GM11168 (cell line): Measurements from ENCODE around the gene EMC9.
"Not testable (repeated sequence)": the region's sequence is repeated elsewhere in the genome, so short reads cannot be mapped to it uniquely, and the experiment has no call there.

Experiments
- in situ Hi-C: fragments of 300-500 bp; cut with MboI; formaldehyde crosslinking; loops from one replicate; pipeline ENCODE4 v1.12.0; 2022; ENCODE audit warnings: low sequenced_read_pairs; ENCODE audit not compliant: unreplicated experiment

EMC9 gene

GRCh38 chr14:24113801-24114531, 27.4 kb downstream of the EMC9 start:
- in situ Hi-C loops = no loop called here

GRCh38 chr14:24113379-24113800, 28.0 kb downstream of the EMC9 start:
- in situ Hi-C loops = no loop called here

- in situ Hi-C loops = no loop called here
Measured at GRCh38 chr14:24110523-24110922, 30.9 kb downstream of the EMC9 start.

DNA sequence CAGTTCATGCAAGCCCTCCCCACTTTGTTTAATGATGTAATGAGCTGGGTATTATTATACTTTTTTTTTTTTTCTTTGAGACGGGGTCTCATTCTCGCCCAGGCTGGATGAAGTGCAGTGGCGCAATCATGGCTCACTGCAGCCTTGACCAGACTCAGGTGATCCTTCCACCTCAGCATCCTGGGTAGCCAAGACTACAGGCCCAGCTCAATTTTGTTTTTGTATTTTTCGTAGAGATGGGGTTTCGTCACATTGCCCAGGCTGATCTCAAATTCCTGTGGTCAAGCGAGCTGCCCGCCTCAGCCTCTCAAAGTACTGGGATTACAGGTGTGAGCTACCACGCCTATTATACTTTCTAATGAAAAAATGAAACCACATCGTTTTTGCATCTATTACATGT, 31.3 kb downstream of the EMC9 start:
- in situ Hi-C loops = no loop called here

DNA sequence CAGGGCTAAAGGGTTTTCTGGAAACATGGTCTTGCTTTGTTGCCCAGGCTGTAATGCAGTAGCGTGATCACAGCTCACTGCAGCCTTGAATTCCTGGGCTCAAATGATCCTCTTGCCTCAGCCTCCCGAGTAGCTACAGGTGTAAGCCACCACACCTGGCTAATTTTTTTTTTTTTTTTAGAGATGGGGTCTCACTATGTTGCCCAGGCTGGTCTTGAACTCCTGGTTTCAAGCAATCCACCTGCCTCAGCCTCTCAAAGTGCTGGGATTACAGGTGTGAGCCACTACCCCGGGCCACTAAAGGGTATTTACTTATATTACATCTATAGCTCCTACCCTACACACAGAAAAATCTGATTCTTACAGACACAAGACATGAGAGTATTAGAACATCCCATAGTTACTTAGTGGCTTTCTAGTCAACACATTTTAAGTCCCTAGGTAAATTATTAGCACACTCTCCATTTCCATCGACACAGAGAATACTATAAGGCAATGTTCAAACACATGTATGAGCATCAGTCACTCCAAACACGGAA, 33.0 kb downstream of the EMC9 start:
- in situ Hi-C loops = no loop called here

DNA sequence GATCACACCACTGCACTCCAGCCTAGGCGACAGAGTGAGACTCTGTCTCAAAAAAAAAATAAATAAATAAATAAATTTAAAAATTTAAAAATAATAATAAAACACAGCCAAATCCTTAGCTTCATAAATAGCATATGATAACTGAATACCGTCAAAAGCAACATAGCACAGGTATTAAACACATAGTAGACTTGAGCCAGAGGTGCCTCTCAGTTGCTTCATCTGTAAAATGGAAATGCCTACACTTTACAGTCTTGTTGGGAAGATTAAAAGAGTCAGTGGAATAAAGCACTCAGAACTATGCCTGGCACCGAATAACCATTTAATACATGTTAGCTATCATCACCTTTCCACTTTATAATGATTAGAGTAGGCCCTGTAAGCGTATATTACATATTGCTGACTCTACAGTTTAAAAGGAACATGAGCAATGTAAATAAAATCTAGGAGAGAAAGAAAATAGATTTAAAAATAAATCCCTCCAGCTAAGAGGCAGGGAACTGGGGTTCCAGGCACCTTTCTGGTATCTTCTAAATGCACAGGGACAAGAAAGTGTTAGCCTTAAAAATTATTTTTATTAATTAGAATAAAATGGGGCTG, 34.6 kb downstream of the EMC9 start:
- in situ Hi-C loops = no loop called here

DNA sequence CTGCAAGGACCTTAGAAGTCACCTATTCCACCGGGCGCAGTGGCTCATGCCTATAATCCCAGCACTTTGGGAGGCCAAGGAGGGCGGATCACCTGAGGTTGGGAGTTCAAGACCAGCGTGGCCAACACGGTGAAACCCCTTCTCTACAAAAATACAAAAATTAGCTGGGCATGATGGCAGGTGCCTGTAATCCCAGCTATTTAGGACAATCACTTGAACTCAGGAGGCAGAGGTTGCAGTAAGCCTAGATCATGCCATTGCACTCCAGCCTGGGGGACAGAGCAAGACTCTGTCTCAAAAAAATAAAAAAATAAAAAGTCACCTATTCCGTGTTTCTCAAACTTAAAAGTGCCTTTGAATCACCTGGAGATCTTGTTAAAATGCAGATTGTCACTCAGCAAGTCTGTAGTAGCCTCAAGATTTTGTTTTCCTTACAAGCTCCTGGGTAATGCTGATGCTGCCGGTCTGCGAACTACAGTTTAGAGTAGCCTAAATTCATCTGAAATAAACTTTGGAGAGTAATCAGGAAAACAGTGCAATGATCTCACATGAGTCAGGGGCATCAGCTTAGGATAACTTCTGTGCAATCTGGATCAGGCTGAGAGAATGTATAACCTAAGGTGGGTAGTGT, 35.7 kb downstream of the EMC9 start:
- in situ Hi-C loops = not testable (repeated sequence)

DNA sequence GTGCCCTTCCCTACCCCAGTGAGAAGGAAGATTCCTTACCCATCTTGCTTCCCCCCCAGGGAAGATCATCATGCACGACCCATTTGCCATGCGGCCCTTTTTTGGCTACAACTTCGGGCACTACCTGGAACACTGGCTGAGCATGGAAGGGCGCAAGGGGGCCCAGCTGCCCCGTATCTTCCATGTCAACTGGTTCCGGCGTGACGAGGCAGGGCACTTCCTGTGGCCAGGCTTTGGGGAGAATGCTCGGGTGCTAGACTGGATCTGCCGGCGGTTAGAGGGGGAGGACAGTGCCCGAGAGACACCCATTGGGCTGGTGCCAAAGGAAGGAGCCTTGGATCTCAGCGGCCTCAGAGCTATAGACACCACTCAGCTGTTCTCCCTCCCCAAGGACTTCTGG, 37.9 kb downstream of the EMC9 start:
- in situ Hi-C loops = no loop called here

- in situ Hi-C loops = no loop called here
Measured at GRCh38 chr14:24102357-24103048, 38.9 kb downstream of the EMC9 start.

GRCh38 chr14:24100982-24101494, 40.4 kb downstream of the EMC9 start:
- in situ Hi-C loops = no loop called here

DNA sequence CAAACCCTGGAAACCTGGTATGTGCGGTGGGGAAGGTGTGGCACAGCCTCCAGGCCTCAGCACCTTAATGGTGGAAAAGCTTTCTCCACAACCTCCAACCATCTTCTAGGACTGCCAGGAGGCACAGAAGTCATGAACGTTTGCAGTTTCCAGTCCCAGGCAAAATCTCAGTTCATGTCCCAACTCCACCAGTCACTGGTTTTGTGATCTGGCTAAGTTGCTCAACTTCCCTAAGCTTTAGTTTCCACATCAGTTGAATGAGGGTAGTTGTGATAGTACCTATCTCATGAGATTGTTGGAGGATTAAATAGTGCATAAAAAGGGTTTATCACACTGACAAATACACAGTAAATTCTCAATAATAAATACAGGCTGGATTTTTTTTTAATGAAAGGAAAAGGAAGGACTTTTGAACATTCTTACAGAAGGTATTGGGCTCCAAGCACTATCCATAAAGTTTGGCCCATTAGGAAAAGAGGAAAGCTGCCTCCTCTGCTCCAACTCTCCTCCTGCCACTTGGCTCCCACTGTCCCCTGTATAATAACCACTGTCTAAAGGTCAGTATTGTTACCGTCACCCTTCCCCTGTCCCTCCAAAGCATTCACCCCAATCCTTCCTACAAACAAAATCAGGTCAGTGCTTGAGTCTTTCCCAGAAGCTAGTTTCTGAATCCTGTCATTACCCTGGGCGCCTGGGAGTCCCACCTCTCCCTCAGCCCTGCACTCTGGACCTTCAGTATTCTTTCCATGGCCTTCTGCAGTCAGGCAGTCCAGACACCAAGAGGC, 41.0 kb downstream of the EMC9 start:
- in situ Hi-C loops = no loop called here

GRCh38 chr14:24098927-24099813, 42.2 kb downstream of the EMC9 start:
- in situ Hi-C loops = loop anchor here (25.0 kb wide), 1 partner anchor 112 kb away; the partner anchor contains the start of gene DHRS4L2

- in situ Hi-C loops = loop anchor here (25.0 kb wide), 1 partner anchor 111 kb away; the partner anchor contains the start of gene DHRS4L2
Measured at GRCh38 chr14:24098229-24098926, 43.0 kb downstream of the EMC9 start.

- in situ Hi-C loops = loop anchor here (25.0 kb wide), 1 partner anchor 109 kb away; the partner anchor contains the start of gene DHRS4L2
Measured at GRCh38 chr14:24096545-24097181, 44.7 kb downstream of the EMC9 start.

DNA sequence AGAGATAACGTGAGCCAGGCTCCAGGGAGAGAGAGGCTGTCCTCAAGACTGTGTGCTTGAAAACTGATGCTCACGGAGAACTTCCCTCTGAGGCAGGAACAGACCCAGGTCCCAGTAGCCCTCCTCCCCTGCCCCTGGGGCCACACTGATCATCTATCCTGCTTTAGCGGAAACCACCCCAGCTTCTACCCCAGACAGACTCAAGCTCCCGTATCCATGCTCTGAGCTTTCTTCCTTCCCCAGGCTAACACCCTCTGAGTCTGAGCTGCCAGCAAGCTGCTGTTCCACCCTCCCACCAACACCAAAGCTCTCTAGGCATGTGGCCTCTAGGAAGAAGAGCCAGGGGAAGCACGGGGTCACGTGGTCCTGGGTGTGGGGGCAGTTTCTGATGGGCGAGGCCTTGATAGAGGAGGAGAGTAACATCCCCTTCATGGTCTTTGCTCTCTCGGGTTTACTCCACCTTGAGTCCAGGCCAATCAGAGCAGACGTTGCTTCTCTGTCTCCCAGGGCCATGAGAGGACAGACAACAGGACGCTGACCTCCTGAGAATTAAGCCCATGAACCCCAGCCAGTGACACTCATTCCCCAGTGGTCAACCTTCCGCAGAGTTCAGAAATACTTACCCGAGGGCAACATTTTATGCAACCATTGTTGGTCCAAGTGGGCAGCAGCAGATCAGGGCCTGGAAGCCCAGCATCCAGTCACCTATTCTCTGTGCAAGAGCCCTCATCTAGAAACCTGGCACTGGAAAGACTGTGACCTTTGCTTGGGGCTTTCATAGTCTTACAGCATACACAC, 45.9 kb downstream of the EMC9 start:
- in situ Hi-C loops = loop anchor here (25.0 kb wide), 1 partner anchor 108 kb away; the partner anchor contains the start of gene DHRS4L2

- in situ Hi-C loops = loop anchor here (5.0 to 25.0 kb wide), 2 partner anchors 38 to 108 kb away; partner anchors contain the start of gene DHRS4L2
Measured at GRCh38 chr14:24094841-24095270, 46.5 kb downstream of the EMC9 start.
